Kidney glomerular epithelial cell (primary cell): ENCODE data around the gene SLC16A12.
"Not testable (repeated sequence)": the region's sequence is repeated elsewhere in the genome, so short reads cannot be mapped to it uniquely, and the experiment has no call there.

Source experiments
- DNase-seq: peaks from one replicate; lab custom pipeline; 2025; lab: John Stamatoyannopoulos, UW

SLC16A12 gene

GRCh38 chr10:89419548-89419947 is 115.8 kb downstream of the SLC16A12 start:
- no peak for DNase-seq

- no peak for DNase-seq
These were observed 118.9 kb downstream of the SLC16A12 start for GRCh38 chr10:89416465-89416864.

DNA sequence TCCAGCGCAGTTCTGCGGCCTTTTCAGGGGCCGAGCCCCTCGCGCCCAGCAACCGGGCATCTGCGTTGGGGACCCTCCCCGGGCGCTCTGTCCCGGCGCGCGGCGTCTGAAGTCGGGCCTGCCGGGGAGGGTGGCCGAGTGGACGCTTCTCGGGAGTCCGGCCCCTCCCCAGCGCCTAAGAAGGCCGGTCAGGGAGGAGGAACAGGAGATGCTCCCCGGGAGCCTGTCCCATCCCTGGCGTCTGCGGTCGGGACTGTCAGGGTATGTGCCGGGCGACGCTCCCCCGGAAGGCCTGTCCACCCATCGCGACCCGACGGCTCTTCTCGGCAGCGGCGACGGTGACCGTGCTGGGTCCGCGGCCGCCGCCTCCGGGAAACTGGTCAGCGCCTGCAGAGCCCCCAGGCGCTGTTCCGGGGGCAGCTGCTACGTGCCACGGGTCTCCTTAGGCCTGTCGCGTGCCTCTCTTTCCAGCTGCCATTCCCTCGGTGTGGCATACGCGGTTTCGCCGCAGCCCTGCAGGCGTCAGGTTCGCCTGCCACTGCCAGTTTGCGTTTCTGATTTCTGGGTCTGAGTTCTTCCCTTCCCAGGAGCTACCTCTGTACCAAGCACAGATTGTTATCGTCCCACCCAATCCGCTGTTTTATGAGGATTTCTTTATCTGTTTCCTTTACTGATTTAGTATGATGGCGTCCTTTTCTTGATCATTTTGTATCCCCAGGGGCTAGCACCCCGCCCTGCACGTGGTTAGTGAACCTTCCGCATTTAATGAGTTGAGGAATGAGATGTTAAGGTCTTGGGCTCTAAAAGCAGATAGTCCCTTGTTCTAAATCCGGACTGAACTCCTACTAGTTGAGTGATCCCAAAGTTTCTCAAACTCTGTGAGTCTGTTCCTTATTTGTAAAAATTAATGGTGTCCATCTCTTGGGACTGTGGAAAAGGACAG is 120.2 kb downstream of the SLC16A12 start:
- DNase-seq = no peak

DNA sequence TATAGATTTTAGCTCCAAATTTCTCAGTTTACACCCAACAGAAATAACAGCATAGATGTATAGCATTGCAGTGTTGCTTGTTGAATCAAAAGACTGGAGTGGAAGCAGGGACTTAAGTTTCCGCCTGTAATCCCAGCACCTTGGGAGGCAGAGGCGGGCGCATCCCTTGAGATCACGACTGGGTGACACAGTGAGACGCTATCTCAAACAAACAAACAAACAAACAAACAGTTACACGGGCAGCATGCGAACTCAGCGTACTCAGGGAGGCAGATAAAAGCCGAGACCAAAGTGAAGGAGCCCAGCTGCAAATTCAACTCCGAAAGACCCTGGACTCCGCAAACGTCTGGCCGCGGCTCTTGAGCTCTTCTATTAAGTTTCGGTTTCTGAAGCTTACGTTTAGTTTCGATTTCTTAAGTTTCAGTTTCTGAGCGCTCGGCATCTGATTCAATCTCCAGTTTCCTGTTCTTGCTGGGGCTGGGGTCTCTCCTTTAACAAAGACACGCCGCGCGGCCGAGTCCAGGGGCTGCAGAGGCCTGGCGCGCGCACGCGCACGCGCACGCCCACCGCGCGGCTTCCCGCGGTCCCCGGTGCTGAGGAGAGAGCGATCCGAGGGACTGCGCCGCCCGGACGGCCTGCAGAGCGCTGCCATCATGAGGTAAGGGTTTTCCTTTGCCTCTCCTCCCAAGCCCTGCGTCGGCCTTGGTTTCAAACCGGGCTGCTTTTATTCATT is 121.1 kb downstream of the SLC16A12 start, which contains the start of gene IFIT5:
Gene IFIT5, plus strand, starts transcription at position 423 of the 733 bp plus-strand sequence. Its CDS starts 231 bp downstream, at position 654.
- peak; percentile 78 for DNase-seq

DNA sequence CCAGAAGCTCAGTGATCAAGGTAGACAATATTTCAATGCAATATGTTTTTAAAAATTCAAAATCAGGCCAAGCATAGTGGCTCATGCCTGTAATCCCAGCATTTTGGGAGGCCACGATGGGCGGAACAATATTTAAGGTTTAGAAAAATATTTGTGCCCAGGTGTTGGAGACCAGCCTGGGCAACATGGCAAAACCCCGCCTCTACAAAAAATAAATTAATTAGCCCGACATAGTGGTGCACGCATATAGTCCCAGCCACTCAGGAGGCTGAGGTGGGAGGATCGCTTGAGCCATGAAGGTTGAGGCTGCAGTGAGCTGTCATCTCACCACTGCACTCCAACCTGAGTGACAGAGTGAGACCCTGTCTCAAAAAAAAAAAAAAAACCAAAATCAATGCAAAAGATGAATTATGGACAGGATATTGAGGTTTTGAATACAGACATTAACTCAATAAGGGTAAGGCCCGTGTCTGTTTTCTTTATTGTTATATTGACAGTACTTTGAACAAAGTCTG is 121.9 kb downstream of the SLC16A12 start:
- DNase-seq = no peak

GRCh38 chr10:89412276-89412675 is 123.1 kb downstream of the SLC16A12 start:
- DNase-seq = not testable (repeated sequence)

DNA sequence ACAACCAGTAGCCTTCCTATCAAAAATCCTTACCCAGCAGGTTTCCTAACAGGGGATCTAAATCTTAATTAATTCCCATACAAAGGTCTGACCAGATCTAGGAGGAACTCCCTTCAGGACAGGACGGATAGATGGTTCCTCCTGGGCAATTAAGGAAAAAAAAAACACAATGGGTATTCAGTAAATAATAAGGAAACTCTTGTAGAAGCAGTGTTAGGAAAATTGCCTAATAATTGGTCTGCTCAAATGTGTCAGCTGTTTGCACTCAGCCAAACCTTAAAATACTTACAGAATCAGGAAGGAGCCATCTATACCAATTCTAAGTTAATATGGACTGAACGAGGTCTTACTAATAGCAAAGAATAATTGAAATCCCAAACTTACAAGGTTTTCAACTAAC is 124.3 kb downstream of the SLC16A12 start:
- DNase-seq = not testable (repeated sequence)

DNA sequence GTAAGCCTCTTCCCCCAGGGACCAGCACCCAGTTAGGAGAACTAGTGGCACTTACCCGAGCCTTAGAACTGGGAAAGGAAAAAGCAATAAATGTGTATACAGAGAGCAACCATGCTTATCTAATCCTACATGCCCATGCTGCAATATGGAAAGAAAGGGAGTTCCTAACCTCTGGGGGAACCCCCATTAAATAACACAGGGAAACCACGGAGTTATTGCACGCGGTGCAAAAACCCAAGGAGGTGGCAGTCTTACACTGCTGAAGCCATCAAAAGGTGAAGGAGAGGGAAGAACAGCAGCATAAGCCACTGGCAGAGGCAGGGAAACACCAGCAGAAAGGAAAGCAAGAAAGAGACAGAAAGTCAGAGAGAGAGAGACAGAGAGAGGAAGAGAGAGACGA is 124.8 kb downstream of the SLC16A12 start:
- not testable (repeated sequence) for DNase-seq

GRCh38 chr10:89409282-89409681 is 126.1 kb downstream of the SLC16A12 start:
- DNase-seq = not testable (repeated sequence)

DNA sequence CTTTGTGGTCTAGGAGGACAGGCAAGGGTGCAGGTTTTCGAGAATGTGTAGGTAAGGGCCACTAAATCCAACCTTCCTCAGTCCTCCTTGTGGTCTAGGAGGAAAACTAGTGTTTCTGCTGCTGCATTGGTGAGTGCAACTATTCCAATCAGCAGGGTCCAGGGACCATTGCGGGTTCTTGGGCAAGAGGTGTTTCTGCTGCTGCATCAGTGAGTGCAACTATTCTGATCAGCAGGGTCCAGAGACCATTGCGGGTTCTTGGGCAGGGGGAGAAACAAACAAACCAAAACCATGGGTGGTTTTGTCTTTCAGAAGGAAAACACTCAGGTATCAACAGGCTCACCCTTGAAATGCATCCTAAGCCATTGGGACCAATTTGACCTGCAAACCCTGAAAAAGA is 127.6 kb downstream of the SLC16A12 start:
- not testable (repeated sequence) for DNase-seq

DNA sequence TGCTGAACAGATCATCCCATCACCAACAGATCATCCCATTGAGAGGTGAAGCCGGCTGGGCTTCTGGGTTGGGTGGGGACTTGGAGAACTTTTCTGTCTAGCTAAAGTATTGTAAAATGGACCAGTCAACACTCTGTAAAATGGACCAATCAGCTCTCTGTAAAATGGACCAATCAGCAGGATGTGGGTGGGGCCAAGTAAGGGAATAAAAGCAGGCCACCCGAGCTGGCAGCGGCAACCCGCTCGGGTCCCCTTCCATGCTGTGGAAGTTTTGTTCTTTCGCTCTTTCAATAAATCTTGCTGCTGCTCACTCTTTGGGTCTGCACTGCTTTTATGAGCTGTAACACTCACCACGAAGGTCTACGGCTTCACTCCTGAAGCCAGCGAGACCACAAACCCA is 129.2 kb downstream of the SLC16A12 start:
- not testable (repeated sequence) for DNase-seq

GRCh38 chr10:89404104-89405047 is 131.0 kb downstream of the SLC16A12 start:
- peak; percentile 48 for DNase-seq

DNA sequence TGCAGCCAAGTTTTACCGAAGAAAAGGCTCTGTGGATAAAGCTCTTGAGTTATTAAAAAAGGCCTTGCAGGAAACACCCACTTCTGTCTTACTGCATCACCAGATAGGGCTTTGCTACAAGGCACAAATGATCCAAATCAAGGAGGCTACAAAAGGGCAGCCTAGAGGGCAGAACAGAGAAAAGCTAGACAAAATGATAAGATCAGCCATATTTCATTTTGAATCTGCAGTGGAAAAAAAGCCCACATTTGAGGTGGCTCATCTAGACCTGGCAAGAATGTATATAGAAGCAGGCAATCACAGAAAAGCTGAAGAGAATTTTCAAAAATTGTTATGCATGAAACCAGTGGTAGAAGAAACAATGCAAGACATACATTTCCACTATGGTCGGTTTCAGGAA is 132.4 kb downstream of the SLC16A12 start:
- no peak for DNase-seq

DNA sequence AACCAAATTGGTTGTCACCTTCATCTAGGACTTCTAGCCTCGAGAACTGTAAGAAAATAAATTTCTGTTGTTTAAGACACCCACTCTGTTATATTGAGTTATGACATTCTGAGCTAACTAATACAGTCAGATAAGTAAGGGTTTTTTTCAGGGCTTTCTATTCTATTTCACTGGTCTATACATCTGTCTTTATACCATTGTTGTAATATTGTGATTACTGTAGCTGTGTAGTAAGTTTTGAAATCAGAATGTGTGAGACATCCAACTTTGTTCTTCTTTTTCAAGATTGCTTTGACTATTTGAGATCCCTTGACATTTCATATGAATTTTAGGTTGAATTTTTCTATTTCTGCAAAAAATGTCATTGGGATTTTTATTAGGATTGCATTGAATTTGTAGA is 135.4 kb downstream of the SLC16A12 start:
- no peak for DNase-seq

- DNase-seq = no peak
These were observed 137.2 kb downstream of the SLC16A12 start for GRCh38 chr10:89398003-89398749.

- no peak for DNase-seq
These were observed 140.3 kb downstream of the SLC16A12 start for GRCh38 chr10:89395141-89395540.

DNA sequence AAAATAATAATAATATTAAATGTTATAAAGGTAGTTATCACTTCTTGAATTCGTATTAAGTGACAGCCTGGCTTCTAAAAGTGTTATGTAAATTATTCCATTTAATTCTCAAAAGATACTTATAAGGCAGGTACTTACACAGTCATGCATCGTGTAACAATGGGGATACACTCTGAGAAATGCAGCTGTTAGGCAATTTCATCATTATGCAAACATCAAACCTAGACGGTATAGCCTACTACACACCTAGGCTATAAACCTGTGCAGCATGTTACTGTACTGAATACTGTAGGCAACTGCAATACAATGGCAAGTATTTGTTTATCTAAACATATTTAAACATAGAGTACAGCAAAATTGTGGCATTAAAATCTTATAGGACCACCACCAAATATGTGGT is 141.5 kb downstream of the SLC16A12 start:
- DNase-seq = no peak

DNA sequence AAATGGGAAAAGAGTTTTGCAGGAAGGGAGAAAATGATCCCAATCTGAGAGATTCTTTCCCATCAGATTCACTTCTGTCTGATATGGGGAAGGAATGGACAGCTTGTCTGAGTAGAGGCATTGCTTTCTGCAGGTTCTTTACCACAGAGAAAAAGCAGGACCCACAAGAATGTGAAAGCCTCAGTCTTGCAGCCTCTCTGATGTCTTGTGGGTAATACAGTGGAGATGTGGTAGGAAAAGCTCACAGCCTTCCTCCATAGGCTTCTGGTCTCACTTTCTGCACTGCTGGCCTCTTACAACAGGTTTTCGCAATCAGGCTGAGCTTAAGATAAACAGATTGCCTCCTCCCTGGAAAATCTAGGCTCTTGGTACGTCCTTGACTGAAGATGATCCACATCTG is 142.4 kb downstream of the SLC16A12 start:
- DNase-seq = peak; percentile 73

DNA sequence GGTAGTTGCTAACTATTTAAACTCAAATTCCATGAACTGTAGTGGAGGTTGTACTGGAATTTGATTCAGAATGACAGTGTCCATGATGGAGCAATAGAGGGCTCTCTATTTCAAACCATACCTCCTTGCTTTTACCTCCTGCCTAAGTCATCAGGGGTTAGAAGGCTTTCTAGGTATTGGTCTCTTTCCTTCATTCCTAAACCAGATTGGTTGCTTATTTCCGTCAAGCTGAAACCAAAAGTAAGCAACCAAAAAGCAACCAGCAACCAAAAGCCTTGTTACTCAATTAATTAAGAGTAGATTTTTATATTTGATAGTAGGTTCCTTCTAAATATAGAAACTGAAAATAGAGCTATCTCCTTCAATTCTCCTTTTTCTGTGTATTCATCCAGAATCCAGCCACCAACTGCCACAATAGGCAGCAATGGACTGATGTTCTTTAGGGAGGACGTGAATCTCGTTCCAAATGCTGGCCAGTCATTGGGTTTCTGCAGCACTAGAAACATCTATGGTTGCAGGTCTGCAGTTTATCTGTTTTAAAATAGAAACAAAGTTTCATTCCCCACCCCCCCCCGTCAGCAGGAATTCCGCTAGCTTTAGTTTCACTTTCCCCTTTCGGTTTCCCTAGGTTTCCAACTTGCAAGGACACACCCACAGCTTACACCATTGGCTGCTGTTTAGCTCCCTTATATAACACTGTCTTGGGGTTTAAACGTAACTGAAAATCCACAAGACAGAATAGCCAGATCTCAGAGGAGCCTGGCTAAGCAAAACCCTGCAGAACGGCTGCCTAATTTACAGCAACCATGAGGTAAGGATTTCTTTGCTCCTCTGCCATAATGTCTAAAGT is 143.3 kb downstream of the SLC16A12 start, which contains the start of gene IFIT1:
Gene IFIT1, plus strand, starts transcription at position 717 of the 850 bp plus-strand sequence. Its CDS starts 90 bp downstream, at position 807.
- DNase-seq = peak; percentile 75

DNA sequence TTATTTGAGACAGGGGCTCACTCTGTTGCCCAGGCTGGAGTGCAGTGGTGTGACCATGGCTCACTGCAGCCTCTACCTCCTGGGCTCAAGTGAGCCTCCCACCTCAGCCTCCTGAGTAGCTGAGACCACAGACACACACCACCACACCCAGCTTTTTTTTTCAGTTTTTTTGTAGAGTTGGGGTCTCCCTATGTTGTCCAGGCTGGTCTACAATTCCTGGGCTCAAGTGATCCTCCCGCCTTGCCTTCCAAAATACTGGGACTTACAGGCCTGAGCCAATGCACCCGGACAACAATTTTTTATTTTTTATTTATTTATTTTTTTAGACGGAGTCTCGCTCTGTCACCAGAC is 144.2 kb downstream of the SLC16A12 start:
- not testable (repeated sequence) for DNase-seq
